Mononuclear cell (primary cell): Measurements from ENCODE around the gene CSMD2. TPM values are rescaled to one million over a fixed set of nuclear protein-coding genes. Genes with fewer than 3 reads are reported as not detected.

Source experiments
- H3K27me3 ChIP-seq: 2 replicates; pipeline ENCODE4 v1.6.0; 2011; ENCODE audit warnings: low read length, control low read depth; ENCODE audit not compliant: insufficient read depth
- H3K4me1 ChIP-seq: 2 replicates; pipeline ENCODE4 v1.5.1; 2011; ENCODE audit warnings: mild to moderate bottlenecking, low read length, control low read depth; ENCODE audit not compliant: insufficient read depth
- H3K4me3 ChIP-seq: 2 replicates; pipeline ENCODE4 v1.5.1; 2011; ENCODE audit warnings: mild to moderate bottlenecking, low read length, moderate library complexity
- H3K9me3 ChIP-seq: 2 replicates; pipeline ENCODE4 v1.5.1; 2011; ENCODE audit warnings: low read depth, mild to moderate bottlenecking, control low read depth, low read length
- total RNA-seq: library from RNA; depleted of rRNA; stranded (reverse); fragments of >200 nt; gene quantifications from one replicate; pipeline ENCODE4 v1.2.3, GENCODE V29; 2012

CSMD2 gene
- total RNA-seq, 1 donor, result not detected

GRCh38 chr1:33993301-33993700, 171.7 kb downstream of the CSMD2 start:
- Histone ChIP-seq H3K4me1 (no peaks in the 10 kb centered on the region), H3K9me3 (no peaks in the 10 kb centered on the region), H3K4me3 (no peak overlapping the region), H3K27me3 (no peaks in the 10 kb centered on the region)

- Histone ChIP-seq H3K4me3 (no peak overlapping the region), H3K9me3 (no peaks in the 10 kb centered on the region), H3K27me3 (no peaks in the 10 kb centered on the region), H3K4me1 (no peaks in the 10 kb centered on the region)
Measured at GRCh38 chr1:33990281-33990680, 174.7 kb downstream of the CSMD2 start.

GRCh38 chr1:33988161-33988560, 176.9 kb downstream of the CSMD2 start:
- no peaks in the 10 kb centered on the region for H3K9me3 ChIP-seq
- no peaks in the 10 kb centered on the region for H3K4me1 ChIP-seq
- no peak overlapping the region for H3K4me3 ChIP-seq
- no peaks in the 10 kb centered on the region for H3K27me3 ChIP-seq

GRCh38 chr1:33986390-33987095, 178.5 kb downstream of the CSMD2 start:
- H3K4me3 ChIP-seq, result no peak overlapping the region

GRCh38 chr1:33985656-33986055, 179.4 kb downstream of the CSMD2 start:
- Histone ChIP-seq H3K4me1 (no peaks in the 10 kb centered on the region), H3K4me3 (no peak overlapping the region), H3K9me3 (no peaks in the 10 kb centered on the region), H3K27me3 (no peaks in the 10 kb centered on the region)

More at GRCh38 chr1:33986390-33987095, 178.5 kb downstream of the CSMD2 start:
- Histone ChIP-seq H3K9me3 (no peaks in the 10 kb centered on the region), H3K27me3 (no peaks in the 10 kb centered on the region), H3K4me1 (no peaks in the 10 kb centered on the region)

- no peaks in the 10 kb centered on the region for H3K4me1 ChIP-seq
- no peaks in the 10 kb centered on the region for H3K27me3 ChIP-seq
- H3K4me3 ChIP-seq, result no peak overlapping the region
- no peaks in the 10 kb centered on the region for H3K9me3 ChIP-seq
Measured at GRCh38 chr1:33984906-33985565, 180.0 kb downstream of the CSMD2 start.

GRCh38 chr1:33982419-33982818, 182.6 kb downstream of the CSMD2 start:
- no peaks in the 10 kb centered on the region for H3K27me3 ChIP-seq
- H3K4me1 ChIP-seq, result no peaks in the 10 kb centered on the region
- no peak overlapping the region for H3K4me3 ChIP-seq
- H3K9me3 ChIP-seq, result no peaks in the 10 kb centered on the region

GRCh38 chr1:33979341-33979740, 185.7 kb downstream of the CSMD2 start:
- H3K9me3 ChIP-seq, result no peaks in the 10 kb centered on the region
- no peaks in the 10 kb centered on the region for H3K27me3 ChIP-seq
- H3K4me3 ChIP-seq, result no peak overlapping the region
- H3K4me1 ChIP-seq, result no peaks in the 10 kb centered on the region

- Histone ChIP-seq H3K9me3 (no peaks in the 10 kb centered on the region), H3K27me3 (no peaks in the 10 kb centered on the region), H3K4me3 (no peak overlapping the region), H3K4me1 (no peaks in the 10 kb centered on the region)
Measured at GRCh38 chr1:33975961-33976360, 189.1 kb downstream of the CSMD2 start.

GRCh38 chr1:33973799-33974545, 191.1 kb downstream of the CSMD2 start:
- Histone ChIP-seq H3K4me3 (no peak overlapping the region), H3K27me3 (no peaks in the 10 kb centered on the region), H3K9me3 (no peaks in the 10 kb centered on the region), H3K4me1 (no peaks in the 10 kb centered on the region)

- Histone ChIP-seq H3K4me1 (no peaks in the 10 kb centered on the region), H3K4me3 (no peak overlapping the region), H3K9me3 (no peaks in the 10 kb centered on the region), H3K27me3 (no peaks in the 10 kb centered on the region)
Measured at GRCh38 chr1:33972676-33973395, 192.2 kb downstream of the CSMD2 start.

GRCh38 chr1:33971913-33972312, 193.1 kb downstream of the CSMD2 start:
- H3K9me3 ChIP-seq, result no peaks in the 10 kb centered on the region
- no peaks in the 10 kb centered on the region for H3K27me3 ChIP-seq
- H3K4me1 ChIP-seq, result no peaks in the 10 kb centered on the region
- H3K4me3 ChIP-seq, result no peak overlapping the region

GRCh38 chr1:33971018-33971710, 193.9 kb downstream of the CSMD2 start:
- no peaks in the 10 kb centered on the region for H3K4me1 ChIP-seq
- no peaks in the 10 kb centered on the region for H3K9me3 ChIP-seq
- no peaks in the 10 kb centered on the region for H3K27me3 ChIP-seq
- H3K4me3 ChIP-seq, result no peak overlapping the region

- Histone ChIP-seq H3K4me3 (no peak overlapping the region), H3K27me3 (no peaks in the 10 kb centered on the region), H3K4me1 (no peaks in the 10 kb centered on the region), H3K9me3 (no peaks in the 10 kb centered on the region)
Measured at GRCh38 chr1:33970148-33970825, 194.7 kb downstream of the CSMD2 start.
